SK-N-MC (cell line): ENCODE data around the gene SRRM3.
"Not testable (repeated sequence)": the region's sequence is repeated elsewhere in the genome, so short reads cannot be mapped to it uniquely, and the experiment has no call there.

Experiments used
- EZH2 ChIP-seq: fragments of 200-600 bp; sonication (generic); IDR thresholded peaks from one replicate; pipeline ENCODE4 v1.6.1; 2017; ENCODE audit warnings: antibody characterized with exemption
- POLR2AphosphoS5 ChIP-seq: IDR thresholded peaks from 2 replicates; pipeline ENCODE4 v1.6.1; 2012; ENCODE audit warnings: mild to moderate bottlenecking, low read depth, low read length, borderline replicate concordance

- TF ChIP-seq EZH2, POLR2AphosphoS5: not testable (repeated sequence)
These were observed 91.2 kb downstream of the SRRM3 start for GRCh38 chr7:76292911-76293310.
